Hematopoietic multipotent progenitor cell treated with erythropoietin and hydrocortisone succinate and interleukin-3 and kit ligand, for 8 days (in vitro differentiated cells): Measurements from ENCODE around the gene RALB.

Experiments used
- DNase-seq: peaks from one replicate; pipeline ENCODE4 v3.0.0-alpha.2; 2015

Gene RALB

GRCh38 chr2:120252225-120253020 is at the start of gene RALB:
Gene RALB, plus strand, starts transcription at chr2:120252852. Its CDS starts 25,813 bp downstream, at chr2:120278665.
- peak; percentile 97 for DNase-seq

GRCh38 chr2:120203251-120204021 is 49.2 kb upstream of the RALB start:
- DNase-seq: no peak

DNA sequence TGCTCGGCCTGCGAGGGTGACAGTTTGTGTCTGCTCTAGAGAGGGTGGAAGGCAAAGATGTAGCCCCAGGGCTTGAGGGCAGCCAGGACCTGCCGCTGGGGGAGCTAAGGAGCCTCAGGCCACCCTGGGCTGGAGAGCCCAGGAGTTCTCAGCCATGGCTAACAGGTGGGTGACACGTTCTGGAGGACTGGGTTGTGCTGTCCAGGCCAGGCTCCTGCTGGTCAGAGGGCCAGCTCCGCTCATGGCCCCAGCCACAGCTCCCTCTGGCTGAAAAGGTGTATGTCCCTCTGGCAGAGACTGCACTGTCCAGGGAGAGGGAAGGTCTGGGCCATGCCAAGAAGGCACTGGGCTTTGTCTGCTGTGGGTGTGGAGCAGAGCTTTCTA is 48.6 kb upstream of the RALB start:
- no peak for DNase-seq

- DNase-seq: no peak
Observed at GRCh38 chr2:120204417-120204816, 48.2 kb upstream of the RALB start.

GRCh38 chr2:120204945-120205670 is 47.5 kb upstream of the RALB start:
- DNase-seq: no peak

DNA sequence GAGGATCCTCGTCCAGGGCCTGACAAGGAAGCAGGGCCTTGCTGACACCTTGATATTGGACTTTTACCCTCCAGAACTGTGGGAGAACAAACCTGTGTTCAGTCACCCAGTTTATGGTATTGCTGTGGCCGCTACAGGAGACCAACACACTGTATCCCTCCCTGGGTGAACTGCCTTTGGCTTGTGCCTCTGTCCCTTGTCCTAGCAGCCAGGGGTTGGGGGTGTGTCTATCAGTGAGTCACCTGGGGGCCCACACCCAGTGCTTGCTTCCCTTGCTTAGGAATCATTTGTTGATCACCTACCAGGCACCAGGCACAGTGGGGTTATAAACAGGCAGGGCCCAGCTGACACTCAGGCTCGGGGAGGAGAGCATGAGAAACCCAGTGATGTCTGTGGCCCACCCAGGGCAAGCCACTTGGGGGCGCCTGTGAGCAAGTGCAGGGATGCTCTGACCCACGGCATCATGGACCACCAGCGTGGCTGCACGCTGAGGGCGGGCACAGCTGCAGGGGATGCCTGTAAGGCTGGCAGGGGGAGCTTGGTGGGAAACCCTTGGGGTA is 46.5 kb upstream of the RALB start:
- peak; percentile 31 for DNase-seq

- DNase-seq: no peak
Observed at GRCh38 chr2:120208381-120209353, 44.0 kb upstream of the RALB start.

DNA sequence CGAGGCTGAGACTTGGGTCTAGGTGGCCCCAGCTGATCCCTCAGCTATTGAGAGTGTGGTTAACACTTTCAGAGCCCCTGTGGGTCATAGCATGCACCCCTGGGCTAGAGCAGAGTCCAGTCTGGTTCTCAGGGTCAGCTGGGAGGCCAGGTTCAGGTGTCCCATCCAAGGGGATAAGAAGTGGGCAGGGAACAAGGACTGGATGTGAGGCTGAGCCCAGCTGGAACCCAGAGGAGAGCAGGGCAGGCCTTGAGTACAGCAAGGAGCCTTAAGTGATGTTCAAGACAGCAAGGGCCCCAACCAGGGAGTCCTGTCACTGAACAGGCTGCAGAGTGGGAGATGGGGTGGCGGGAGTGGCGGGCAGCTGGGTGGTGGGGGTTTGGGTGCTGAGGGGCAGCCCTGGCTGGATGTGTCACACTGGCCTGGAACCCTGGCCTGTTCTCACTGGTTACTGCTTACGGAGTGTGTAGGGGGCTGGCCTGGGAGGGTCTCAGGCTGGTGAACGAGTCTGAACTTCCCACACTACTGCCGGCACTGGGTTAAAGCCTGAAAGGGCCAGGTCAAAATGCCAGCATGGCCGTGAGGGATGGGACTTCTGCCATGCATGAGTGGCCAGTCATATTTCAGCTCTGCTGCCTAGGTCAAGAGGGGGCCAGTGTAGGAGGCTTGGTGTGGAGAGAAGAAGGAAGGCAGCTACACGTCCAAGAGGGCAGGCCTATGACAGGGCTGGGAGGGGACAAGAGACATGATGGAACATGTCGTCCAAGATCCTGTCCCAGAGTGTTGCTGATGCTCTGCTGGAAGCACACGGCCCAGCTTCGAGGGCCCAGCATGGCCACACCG is 43.0 kb upstream of the RALB start:
- DNase-seq: no peak

DNA sequence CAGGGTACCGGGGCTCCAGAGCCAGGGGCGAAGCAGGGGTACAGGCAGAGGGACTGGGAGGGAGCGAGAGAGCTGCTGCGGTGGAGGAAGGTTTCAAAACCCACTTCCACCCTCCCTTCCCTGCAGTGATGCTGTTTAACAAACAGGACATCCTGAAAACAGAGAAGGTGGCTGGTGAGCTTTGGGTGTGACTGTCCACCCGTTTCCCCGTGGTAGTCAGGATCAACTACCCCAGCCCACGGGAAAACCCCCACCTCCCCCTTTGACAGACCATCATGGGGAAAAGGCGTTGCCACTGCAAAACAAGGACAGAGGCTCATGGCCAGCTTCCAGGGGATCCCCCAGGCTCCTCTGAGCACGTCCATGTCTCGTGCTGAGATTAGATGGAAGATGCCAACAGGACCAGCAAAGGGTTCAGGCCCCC is 42.4 kb upstream of the RALB start:
- DNase-seq: no peak

GRCh38 chr2:120218181-120218580 is 34.5 kb upstream of the RALB start:
- DNase-seq: no peak

GRCh38 chr2:120219291-120219690 is 33.4 kb upstream of the RALB start:
- no peak for DNase-seq

- DNase-seq: no peak
Observed at GRCh38 chr2:120219766-120220165, 32.9 kb upstream of the RALB start.

DNA sequence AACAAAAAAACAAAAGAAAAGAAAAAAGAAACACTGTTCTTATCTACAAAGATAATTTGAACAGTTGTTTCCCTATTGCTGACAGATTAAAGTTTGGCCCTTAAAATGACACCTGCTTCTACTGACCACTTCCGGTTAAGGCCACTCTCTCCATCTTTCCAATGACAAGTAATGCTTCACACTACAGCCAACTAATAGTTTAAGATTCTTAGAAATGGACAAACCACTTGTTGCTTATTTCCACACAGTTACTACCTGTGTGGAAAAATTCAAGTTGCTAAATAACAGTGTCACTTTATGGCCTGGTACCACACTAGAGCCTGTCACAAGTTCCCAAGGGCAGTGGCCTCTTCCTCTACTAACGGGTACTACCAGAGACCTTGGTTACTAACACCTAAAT is 31.9 kb upstream of the RALB start:
- no peak for DNase-seq

DNA sequence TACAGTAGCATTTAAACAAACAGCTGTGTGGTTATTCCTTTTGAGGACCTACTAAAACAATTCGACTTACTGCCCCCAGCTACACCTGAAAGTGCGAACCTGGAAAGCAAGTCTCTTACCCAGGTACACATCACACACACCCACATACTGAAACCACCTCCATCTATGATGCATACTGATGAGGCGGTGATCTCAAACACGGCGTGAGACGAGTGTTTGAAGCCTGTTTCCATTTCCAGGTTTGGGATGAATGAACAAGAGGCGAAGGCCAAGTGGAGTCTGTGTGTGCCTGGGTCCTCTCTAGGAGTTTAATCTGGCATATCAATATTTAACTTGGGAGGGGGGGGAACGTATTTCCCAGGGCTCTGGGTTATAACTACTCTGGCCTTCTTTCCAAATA is 31.0 kb upstream of the RALB start:
- DNase-seq: no peak

DNA sequence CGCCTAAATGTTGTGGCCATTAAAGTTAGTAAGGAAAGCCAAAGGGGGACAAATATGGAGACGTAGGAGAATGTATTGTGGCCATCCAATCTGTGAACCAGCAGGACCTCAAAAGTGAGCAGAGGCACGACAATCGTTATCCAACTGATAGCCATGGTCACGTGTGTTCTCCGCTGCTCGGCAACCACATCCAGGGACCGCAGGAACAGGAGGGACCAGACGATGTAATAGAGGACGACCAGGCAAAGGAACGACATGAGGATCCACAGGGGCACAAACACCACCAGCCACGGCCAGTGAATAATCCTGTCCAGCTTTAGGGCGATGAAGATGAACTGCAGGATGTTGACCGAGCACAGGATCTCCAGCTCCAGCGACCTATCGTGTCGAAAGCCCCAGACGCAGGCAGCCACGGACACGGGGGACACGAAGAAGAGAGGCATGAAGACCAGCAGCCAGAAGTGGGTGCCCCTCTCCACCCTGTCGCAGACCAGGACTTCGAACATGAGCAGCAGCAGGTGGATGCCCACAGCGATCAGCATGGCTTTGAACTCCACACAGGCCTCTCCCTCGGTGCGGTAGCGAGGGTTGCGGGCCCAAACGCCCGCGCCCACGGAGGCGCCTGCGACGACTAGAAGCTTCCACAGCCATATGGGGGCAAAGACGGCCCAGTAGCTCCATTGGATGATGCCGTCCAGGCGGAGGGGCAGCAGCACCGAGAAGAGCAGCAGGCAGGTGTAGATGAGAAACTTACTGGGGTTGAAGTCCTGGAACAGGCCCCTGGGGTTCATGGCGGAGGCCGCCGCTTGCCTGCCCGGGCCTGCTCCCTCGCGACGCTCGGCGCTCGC is 30.2 kb upstream of the RALB start:
- no peak for DNase-seq

DNA sequence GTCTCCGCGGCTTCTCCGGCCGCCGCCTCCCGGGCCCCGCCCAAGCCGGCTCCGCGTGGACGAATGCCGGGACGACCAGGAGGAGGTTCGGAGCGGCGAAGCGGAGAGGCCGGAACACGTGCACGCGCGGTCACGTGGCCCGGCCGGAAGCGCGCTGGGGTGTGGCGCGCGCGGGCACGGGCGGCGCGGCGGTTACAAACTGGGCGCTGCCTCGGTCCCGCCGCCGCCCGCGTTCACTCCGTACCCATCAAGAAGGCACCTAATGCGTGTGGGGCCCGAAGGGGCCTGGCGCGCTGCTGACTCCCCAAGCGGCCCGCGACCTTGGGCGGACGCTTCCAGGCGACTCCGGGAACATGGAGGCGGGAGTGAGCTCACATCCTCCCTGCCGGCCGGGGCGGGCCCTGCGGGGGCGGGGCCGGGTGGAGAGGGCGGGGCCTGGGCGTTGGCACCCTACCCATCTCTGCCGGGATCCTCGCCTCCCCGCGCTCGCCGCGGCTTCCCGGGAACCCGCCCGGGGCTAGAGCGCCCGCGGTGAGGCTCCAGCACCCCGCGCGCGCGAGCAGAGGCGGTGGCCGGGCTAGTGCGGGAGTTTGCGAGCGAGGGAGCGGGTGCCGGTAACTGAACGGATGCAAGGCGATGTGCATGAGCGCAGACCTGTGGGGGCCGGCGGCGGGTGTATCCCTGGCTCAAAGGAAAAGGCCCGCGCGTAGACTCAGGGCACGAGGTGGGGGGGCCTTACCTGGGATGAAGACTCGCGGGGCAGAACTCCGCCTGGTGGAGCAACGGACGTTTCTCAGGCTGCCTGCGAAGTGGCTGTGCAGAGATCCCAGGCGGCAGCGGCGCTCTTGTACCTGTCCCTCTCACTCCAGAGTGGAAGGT is 29.4 kb upstream of the RALB start, which contains the start of gene TMEM185B:
Gene TMEM185B, minus strand, starts transcription at position 367 of the 879 bp plus-strand sequence. CDS start 424 bp downstream, outside the sequence.
- DNase-seq: peak; percentile 82

GRCh38 chr2:120224256-120224655 is 28.4 kb upstream of the RALB start:
- no peak for DNase-seq

DNA sequence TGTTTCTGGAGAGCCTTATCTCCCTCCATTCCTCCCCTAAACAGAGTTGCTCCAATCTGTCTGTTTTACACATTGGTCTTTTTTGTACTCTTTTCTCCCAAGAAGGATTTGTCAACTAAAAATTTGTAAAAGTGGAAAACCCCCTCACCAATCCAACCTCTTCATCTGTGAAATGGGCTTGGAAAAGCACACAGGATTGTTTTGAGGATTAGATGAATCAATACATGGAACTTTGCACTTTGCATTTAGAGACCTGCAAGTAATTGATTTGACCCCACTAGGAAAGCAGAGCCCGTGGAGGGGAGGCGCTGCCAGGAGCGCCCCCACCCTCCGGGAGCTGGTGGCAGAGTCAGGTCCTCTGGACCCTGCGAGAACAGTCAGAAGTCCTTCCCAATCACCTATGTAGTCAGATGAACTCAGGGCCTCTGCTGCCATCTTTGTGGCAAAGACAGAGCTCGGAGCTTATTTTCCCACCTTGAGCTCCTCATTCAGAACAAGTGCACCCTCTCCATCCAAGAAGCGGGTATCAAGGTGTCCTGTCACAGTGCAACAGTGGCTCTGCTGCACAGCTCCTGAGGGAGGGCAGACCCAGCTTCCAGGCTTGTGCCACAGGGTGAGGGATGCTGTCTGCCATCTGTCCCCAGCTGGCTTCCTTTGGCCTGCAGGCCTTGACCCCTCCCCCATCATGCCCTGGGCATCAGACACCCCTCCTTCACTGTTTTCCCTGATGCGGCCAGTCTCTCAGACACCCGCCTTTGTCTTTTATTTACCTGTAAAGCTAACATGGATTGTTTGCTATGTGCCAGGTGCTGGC is 27.7 kb upstream of the RALB start:
- DNase-seq: no peak
